ENCODE measurements around the gene SAAL1.

Gene SAAL1

DNA sequence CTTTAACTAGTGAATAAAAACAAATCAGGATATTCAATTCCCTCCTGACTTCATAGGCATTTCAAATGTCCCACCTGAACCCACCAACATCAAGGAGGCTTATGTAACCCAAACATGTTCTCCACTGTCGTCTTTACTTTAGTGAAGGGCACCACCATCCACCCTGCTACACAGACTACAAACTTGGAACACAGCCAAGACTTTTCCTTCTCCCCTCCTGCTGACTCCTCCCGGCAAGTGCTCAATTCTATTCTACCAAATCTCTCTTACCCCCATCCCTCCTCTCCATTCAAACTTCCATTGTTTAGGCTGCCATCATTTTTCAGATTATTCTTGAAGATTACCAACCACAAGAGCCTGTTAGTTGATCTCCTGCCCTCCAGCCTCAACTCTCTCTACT lies 24.3 kb downstream of the SAAL1 start:
- TF ChIP-seq, protein P1, sequence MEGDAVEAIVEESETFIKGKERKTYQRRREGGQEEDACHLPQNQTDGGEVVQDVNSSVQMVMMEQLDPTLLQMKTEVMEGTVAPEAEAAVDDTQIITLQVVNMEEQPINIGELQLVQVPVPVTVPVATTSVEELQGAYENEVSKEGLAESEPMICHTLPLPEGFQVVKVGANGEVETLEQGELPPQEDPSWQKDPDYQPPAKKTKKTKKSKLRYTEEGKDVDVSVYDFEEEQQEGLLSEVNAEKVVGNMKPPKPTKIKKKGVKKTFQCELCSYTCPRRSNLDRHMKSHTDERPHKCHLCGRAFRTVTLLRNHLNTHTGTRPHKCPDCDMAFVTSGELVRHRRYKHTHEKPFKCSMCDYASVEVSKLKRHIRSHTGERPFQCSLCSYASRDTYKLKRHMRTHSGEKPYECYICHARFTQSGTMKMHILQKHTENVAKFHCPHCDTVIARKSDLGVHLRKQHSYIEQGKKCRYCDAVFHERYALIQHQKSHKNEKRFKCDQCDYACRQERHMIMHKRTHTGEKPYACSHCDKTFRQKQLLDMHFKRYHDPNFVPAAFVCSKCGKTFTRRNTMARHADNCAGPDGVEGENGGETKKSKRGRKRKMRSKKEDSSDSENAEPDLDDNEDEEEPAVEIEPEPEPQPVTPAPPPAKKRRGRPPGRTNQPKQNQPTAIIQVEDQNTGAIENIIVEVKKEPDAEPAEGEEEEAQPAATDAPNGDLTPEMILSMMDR (IDR thresholded peaks at IDR 0.05; ENCODE audit: extremely low read depth, missing control alignments): no peak
- no peak for DNase-seq (ENCODE audit: low spot score)

DNA sequence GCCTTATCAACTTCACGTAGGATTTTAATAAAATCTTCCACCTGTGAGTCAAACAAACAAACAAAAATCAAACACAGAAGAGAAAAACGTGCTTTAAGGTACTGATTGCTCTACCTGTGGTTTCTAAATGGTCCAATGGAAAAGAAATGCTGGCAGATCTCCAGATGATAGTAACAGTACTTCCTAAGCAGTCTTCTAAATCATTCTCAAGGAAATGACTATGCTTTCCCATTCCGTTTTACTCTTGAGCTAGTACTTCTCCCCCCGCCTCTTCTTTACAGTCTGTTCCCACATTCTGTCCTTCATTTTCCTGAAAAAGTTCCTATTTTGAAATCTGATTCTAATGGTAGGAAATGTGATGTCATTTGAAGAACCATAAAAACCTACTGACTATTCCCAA lies 25.4 kb downstream of the SAAL1 start:
- TF ChIP-seq, protein P1 (IDR thresholded peaks at IDR 0.05; ENCODE audit: extremely low read depth, missing control alignments): no peak
- DNase-seq (ENCODE audit: low spot score): no peak

DNA sequence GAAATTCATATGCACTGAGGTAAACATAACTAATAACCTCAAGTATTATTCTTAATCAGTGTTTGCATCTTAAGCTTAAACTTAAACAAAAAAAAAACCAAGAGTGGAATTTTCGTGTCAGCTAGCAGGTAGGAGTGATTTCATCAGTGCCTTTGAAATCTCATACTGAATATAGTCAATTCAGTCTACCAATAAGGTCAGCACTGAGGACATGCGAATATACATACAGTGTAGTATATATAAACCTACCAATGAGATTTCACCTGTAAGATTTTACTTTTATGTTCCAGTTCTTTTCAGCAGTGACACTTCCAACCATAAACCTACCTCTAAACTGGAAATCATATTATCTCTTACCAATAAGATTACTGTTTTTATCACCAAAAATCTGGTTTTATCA lies 27.0 kb downstream of the SAAL1 start:
- TF ChIP-seq, protein P1 (IDR thresholded peaks at IDR 0.05; ENCODE audit: extremely low read depth, missing control alignments): no peak
- no peak for DNase-seq (ENCODE audit: low spot score)

DNA sequence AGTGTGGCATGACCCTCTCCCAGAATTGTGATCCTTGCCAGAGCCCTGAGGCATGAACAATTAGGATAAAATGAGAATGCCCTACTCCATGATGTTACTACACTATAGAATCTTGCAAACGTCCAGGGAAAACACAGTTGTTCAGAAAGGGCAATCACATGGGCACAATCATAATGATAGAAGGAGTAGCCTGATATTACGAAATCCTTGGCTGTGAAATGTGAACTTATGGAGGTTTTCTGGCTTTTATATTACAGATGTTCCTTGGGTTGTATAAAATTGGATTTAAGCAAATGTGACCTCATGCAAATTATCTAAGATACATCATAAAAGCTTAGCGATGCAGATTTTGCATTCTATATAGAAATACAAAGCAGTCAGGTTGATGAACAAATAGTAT lies 30.4 kb downstream of the SAAL1 start:
- TF ChIP-seq, protein P1 (IDR thresholded peaks at IDR 0.05; ENCODE audit: extremely low read depth, missing control alignments): no peak
- no peak for DNase-seq (ENCODE audit: low spot score)

DNA sequence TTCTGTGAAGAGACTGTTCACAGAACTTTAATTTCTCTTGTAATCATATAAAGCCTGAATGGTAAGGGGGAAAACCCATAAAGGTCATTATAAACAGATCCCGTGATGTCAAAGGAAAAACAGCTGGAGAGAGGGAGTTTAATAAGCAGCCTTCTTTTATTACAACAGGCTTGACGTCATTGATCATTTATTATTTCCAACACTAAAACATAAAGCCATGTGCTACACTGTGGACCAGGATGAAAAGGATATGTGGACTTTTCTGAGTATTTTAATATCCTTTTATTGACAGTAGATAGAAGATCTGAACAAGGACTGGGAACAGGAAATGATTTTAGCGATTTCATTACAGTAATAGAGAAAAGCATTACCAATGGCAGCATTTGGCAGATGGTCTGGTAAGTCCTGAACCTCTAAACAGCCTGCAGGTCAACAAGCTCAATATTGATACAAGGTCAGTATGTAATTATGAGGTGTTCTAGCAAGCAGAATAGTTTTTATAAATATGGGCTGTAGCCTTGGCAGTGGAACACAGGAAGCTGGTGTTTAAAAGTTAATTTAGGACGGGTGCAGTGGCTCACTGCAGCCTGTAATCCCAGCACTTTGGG lies 34.7 kb downstream of the SAAL1 start:
- DNase-seq (ENCODE audit: low spot score): no peak
- TF ChIP-seq, protein P1 (IDR thresholded peaks at IDR 0.05; ENCODE audit: extremely low read depth, missing control alignments): no peak

DNA sequence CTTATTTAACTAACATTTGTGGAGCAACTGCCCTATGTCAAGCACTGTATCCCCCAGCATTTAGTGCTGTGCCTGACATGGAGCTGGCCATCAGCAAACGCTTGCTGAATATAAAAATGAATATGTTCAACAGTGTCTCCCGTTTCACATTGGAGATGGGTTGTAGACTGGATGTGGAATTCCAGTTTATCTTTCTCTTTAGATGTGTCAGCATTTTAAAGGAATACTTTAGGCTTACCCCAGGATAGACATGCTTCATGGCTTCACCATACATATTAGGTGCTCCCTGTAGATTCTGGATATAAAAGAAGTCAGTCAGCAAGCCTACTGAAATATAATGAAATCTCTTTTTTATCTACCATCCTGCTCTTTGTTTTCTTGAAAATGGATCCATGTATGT lies 38.5 kb downstream of the SAAL1 start:
- TF ChIP-seq, protein P1 (IDR thresholded peaks at IDR 0.05; ENCODE audit: extremely low read depth, missing control alignments): no peak
- no peak for DNase-seq (ENCODE audit: low spot score)

DNA sequence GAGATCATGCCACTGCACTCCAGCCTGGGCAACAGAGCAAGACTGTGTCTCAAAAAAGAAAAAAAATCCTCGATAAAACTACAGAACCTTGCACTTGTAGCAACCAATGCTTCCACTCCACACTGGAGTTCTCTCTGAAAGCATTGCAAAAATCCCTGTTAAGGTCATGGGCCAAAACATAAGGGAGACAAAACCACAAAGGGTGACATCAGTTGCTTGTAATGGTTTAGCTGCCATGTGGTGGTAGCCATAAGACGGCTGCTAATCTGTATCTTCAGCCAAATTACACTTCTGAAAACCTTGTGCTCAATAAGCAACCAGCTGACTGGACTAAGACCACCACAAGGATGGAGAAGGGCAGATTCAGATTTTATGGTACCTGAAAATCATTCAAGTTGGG lies 39.3 kb downstream of the SAAL1 start:
- no peak for DNase-seq (ENCODE audit: low spot score)
- TF ChIP-seq, protein P1 (IDR thresholded peaks at IDR 0.05; ENCODE audit: extremely low read depth, missing control alignments): no peak
